ENCODE measurements around the gene CCL28. TPM values are rescaled to one million over a fixed set of nuclear protein-coding genes. Genes with fewer than 3 reads are reported as not detected.

Gene CCL28
- total RNA-seq, 4 donors from 2014 or later: 17.1 to 115 (median 86.4) TPM

DNA sequence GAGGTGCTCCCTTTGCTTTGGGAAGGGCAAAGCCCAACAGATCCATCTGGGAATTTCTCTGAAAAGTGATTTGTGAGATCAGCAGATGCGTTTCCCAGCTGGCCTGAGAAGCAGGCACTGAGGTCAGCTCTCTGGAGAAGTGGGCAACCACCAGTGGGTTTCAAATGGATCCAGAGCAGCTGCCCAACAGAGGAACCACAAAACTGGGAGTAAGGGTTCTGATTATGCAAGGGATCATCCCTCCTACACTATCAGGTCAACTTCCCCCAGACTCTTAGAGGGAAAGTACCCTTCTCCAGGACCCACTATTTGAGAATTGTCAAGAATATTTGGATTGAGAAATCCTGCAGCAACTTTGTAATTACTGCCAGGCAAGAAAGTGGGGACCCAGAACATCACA is 21.7 kb downstream of the CCL28 start:
- H3K4me3 ChIP-seq: no peak overlapping the region
- WGBS, 2 donors (ENCODE audit: low coverage in 1 of 2): 89% methylated on average over 1 of the region's 1 CpG; no CpG with 5 or more reads in 1 of the 2 donors
- no peak for TF ChIP-seq EP300 (IDR thresholded peaks at IDR 0.05; ENCODE audit: low read depth)
- TF ChIP-seq POLR2A (IDR thresholded peaks at IDR 0.05): no peak
- TF ChIP-seq, protein P1, sequence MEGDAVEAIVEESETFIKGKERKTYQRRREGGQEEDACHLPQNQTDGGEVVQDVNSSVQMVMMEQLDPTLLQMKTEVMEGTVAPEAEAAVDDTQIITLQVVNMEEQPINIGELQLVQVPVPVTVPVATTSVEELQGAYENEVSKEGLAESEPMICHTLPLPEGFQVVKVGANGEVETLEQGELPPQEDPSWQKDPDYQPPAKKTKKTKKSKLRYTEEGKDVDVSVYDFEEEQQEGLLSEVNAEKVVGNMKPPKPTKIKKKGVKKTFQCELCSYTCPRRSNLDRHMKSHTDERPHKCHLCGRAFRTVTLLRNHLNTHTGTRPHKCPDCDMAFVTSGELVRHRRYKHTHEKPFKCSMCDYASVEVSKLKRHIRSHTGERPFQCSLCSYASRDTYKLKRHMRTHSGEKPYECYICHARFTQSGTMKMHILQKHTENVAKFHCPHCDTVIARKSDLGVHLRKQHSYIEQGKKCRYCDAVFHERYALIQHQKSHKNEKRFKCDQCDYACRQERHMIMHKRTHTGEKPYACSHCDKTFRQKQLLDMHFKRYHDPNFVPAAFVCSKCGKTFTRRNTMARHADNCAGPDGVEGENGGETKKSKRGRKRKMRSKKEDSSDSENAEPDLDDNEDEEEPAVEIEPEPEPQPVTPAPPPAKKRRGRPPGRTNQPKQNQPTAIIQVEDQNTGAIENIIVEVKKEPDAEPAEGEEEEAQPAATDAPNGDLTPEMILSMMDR (IDR thresholded peaks at IDR 0.05): no peak
- TF ChIP-seq POLR2AphosphoS5 (IDR thresholded peaks at IDR 0.05): no peak
- H3K27me3 ChIP-seq: no peaks in the 10 kb centered on the region
- no peak overlapping the region for H3K27ac ChIP-seq
- in situ Hi-C loops (cut with MboI; ENCODE audit: low pct_ligation_motif_present in 1 of 4, low pct_unique_long_range_greater_than_20kb in 1 of 4, low sequenced_read_pairs in 3 of 4): loop anchor here in 1 of 4 donors (25.0 kb wide), 1 partner anchor 478 kb away; no protein-coding TSS in a partner anchor
- H3K9me3 ChIP-seq: no peaks in the 10 kb centered on the region
- intact Hi-C loops (cut with DNase I; ENCODE audit: low total_unique reads): loop anchor here (10.0 kb wide), 1 partner anchor 286 kb away; no protein-coding TSS in a partner anchor
- DNase-seq: no peak
- peaks cover 0 to 5% (median 0%) of the 10 kb centered on the region in 4 donors for H3K4me1 ChIP-seq
- H3K36me3 ChIP-seq: peaks cover 0 to 10% (median 0%) of the 10 kb centered on the region in 4 donors

DNA sequence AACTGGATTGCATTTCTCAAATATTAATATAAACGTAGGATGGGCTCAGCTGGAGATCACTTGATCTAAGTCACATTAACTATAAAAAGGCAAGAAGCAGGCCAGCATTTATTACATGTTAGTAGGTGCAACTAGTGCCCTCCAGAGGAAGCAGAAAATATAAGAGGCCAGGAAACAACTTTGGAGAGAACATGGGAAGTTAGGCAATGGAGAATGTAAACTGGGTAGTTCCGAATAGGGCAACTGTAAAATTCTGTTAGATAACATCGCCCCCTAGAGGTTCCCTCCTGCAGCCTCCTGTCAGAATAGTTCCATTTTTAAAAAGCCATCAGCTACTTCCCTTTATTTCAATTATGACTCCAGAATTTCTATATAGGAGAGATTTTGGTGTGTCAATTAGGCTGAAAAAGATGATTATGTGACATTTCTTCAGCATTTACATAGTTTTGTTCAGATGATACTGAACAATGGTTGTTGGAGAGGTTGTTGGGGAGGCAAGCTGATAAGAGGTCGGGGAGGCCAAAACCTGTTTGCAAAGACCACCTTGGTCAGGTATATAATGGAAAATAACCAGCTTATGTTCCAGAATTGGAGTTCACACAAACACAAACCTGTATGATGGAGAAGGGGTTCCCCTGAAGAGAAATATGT is 22.4 kb downstream of the CCL28 start:
- DNase-seq: peak; percentile 33

DNA sequence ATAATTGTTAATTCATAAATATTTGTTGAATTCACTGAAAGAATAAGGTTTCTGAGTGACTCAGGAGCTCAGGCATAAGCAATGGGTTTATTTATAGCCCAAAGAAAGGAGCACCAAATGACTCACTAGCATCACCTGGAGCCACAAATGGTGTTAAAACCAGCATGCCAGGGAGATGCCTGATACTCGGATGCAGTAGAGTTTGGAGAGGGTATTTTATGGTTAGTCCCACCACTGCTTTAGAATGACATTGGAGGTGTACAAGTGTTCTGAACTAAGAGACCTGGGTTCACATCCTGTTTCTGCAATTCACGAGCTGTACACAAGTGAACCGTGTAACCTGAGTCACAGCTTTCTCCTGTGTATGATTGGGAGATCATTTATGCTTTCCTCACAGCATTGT is 25.2 kb downstream of the CCL28 start:
- no peak for TF ChIP-seq EP300 (IDR thresholded peaks at IDR 0.05; ENCODE audit: low read depth)
- TF ChIP-seq, protein P1 (IDR thresholded peaks at IDR 0.05): no peak
- no peak for TF ChIP-seq POLR2A (IDR thresholded peaks at IDR 0.05)
- no peak for TF ChIP-seq POLR2AphosphoS5 (IDR thresholded peaks at IDR 0.05)
- H3K4me1 ChIP-seq: peaks cover 0 to 5% (median 0%) of the 10 kb centered on the region in 4 donors
- peaks cover 0 to 10% (median 0%) of the 10 kb centered on the region in 4 donors for H3K36me3 ChIP-seq
- H3K4me3 ChIP-seq: no peak overlapping the region
- DNase-seq: no peak
- no peak overlapping the region for H3K27ac ChIP-seq
- in situ Hi-C loops (cut with MboI; ENCODE audit: low pct_ligation_motif_present in 1 of 4, low pct_unique_long_range_greater_than_20kb in 1 of 4, low sequenced_read_pairs in 3 of 4) (loop anchor here in 1 of 4 donors (25.0 kb wide), 1 partner anchor 475 kb away; no protein-coding TSS in a partner anchor), intact Hi-C loops (cut with DNase I; ENCODE audit: low total_unique reads) (no loop called here)
- H3K9me3 ChIP-seq: no peaks in the 10 kb centered on the region
- WGBS, 2 donors (ENCODE audit: low coverage in 1 of 2): 70 to 88% methylated on average over 1 to 3 of the region's 3 CpGs
- H3K27me3 ChIP-seq: no peaks in the 10 kb centered on the region

More for the DNA sequence above, 22.4 kb downstream of the CCL28 start:
- Histone ChIP-seq H3K36me3 (peaks cover 0 to 10% (median 0%) of the 10 kb centered on the region in 4 donors), H3K27ac (no peak overlapping the region), H3K9me3 (no peaks in the 10 kb centered on the region), H3K4me1 (peaks cover 0 to 5% (median 0%) of the 10 kb centered on the region in 4 donors), H3K4me3 (no peak overlapping the region), H3K27me3 (no peaks in the 10 kb centered on the region)
- in situ Hi-C loops (cut with MboI; ENCODE audit: low pct_ligation_motif_present in 1 of 4, low pct_unique_long_range_greater_than_20kb in 1 of 4, low sequenced_read_pairs in 3 of 4) (loop anchor here in 1 of 4 donors (25.0 kb wide), 1 partner anchor 478 kb away; no protein-coding TSS in a partner anchor), intact Hi-C loops (cut with DNase I; ENCODE audit: low total_unique reads) (loop anchor here (10.0 kb wide), 1 partner anchor 285 kb away; no protein-coding TSS in a partner anchor)
- TF ChIP-seq EP300 (IDR thresholded peaks at IDR 0.05; ENCODE audit: low read depth) (no peak), POLR2AphosphoS5 (IDR thresholded peaks at IDR 0.05) (no peak), POLR2A (IDR thresholded peaks at IDR 0.05) (no peak)
- TF ChIP-seq, protein P1 (IDR thresholded peaks at IDR 0.05): peak; percentile 68 to 80 (median 77)
- WGBS, 2 donors (ENCODE audit: low coverage in 1 of 2): 19 to 33% methylated on average over 3 to 4 of the region's 4 CpGs

DNA sequence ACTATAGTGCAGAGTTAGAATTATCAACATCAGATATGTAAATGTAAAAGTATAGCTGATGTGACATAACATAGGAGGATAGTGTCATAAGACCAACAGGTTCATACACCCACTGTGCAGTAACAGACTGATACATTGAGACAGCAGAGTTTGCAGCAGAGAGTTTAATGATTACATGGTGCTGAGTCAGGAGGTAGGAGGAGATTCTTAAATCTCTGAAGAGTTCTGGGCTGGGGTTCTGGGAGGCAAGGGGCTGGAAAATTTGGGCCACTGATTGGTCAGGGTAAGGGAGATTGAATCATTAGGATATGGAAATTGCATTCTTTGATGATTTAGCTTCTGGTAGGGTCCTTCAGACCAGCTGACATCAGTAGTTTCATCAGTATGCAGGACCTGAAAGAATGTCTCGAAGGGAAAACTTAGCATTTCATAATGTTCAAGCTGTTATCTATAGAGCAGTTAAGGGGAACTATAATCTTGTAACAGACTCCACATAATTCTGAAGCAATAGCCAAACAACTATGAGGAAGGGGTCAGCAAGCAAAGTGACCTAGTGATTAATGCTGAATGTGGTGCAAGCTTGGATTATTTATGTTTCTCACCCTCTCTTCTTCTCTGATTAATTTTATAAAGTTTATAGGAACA is 35.6 kb downstream of the CCL28 start:
- H3K27me3 ChIP-seq: no peaks in the 10 kb centered on the region
- no peak overlapping the region for H3K27ac ChIP-seq
- peaks cover 0 to 7% (median 0%) of the 10 kb centered on the region in 4 donors for H3K36me3 ChIP-seq
- H3K4me3 ChIP-seq: no peak overlapping the region
- no peak for DNase-seq
- in situ Hi-C loops (cut with MboI; ENCODE audit: low pct_ligation_motif_present in 1 of 4, low pct_unique_long_range_greater_than_20kb in 1 of 4, low sequenced_read_pairs in 3 of 4): loop anchor here in 1 of 4 donors (25.0 kb wide), 1 partner anchor 464 kb away; no protein-coding TSS in a partner anchor
- 70 to 80% methylated on average over 1 of the region's 1 CpG for WGBS, 2 donors (ENCODE audit: low coverage in 1 of 2)
- no peaks in the 10 kb centered on the region for H3K4me1 ChIP-seq
- TF ChIP-seq, protein P1 (IDR thresholded peaks at IDR 0.05): no peak
- no peak for TF ChIP-seq POLR2A (IDR thresholded peaks at IDR 0.05)
- TF ChIP-seq POLR2AphosphoS5 (IDR thresholded peaks at IDR 0.05): no peak
- no peak for TF ChIP-seq EP300 (IDR thresholded peaks at IDR 0.05; ENCODE audit: low read depth)
- intact Hi-C loops (cut with DNase I; ENCODE audit: low total_unique reads): no loop called here
- no peaks in the 10 kb centered on the region for H3K9me3 ChIP-seq

Measured in transverse colon (tissue), 4 donors.